ENCODE data around the gene TENM3. TPM values are rescaled to one million over a fixed set of nuclear protein-coding genes. Genes with fewer than 3 reads are reported as not detected.

The TENM3 gene
- total RNA-seq, 1 experiment from 2014 or later: not detected

DNA sequence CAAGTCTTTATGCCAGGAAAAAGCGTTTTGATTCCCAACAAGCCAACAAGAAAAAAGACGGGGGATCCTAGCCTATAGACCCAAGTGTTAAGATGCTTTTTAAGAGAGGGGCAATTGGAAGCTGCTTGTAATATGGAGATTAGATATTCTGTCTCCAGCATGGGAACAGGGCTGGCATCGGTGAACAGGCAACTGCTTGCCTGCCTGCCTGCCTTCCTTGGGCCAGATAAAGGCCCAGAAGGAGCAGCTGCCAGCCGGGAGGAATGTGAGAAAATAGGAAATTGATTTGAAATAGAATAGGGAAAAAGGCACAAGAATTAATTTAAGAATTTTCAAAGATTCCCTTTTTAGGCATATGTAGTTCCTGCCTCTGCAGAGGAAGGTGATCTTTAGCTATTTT lies 192.2 kb downstream of the TENM3 start:
- H3K4me3 ChIP-seq: no peak overlapping the region
- no peaks in the 10 kb centered on the region for H3K36me3 ChIP-seq (ENCODE audit: low read depth)
- no peak overlapping the region for H3K4me2 ChIP-seq
- 0 out of 2 replicates have a peak, but pooled peaks cover 1% of the 10 kb centered on the region for H3K27me3 ChIP-seq (ENCODE audit: insufficient read depth, low read depth)
- H3K79me2 ChIP-seq (ENCODE audit: low read depth): no peaks in the 10 kb centered on the region
- no peaks in the 10 kb centered on the region for H3K4me1 ChIP-seq (replicated peaks; ENCODE audit: insufficient read depth)
- H3K9me2 ChIP-seq (ENCODE audit: insufficient read depth): no peaks in the 10 kb centered on the region
- POLR2A ChIA-PET (ENCODE audit: unreplicated experiment): no interaction called here
- intact Hi-C loops (cut with micrococcal nuclease; ENCODE audit: unreplicated experiment): no loop called here
- no peak overlapping the region for H3K27ac ChIP-seq
- H3F3A ChIP-seq (ENCODE audit: insufficient read depth, low read depth): no peaks in the 10 kb centered on the region
- no peak for DNase-seq
- H2AFZ ChIP-seq: no peak overlapping the region
- no TSS peak for BruUV-seq (replicated peaks)
- H4K20me1 ChIP-seq (ENCODE audit: insufficient read depth): no peaks in the 10 kb centered on the region
- no peaks in the 10 kb centered on the region for H3K9me3 ChIP-seq (ENCODE audit: insufficient read depth, low read depth)
- CTCF ChIA-PET: no interaction called here
- TF ChIP-seq, protein P1, sequence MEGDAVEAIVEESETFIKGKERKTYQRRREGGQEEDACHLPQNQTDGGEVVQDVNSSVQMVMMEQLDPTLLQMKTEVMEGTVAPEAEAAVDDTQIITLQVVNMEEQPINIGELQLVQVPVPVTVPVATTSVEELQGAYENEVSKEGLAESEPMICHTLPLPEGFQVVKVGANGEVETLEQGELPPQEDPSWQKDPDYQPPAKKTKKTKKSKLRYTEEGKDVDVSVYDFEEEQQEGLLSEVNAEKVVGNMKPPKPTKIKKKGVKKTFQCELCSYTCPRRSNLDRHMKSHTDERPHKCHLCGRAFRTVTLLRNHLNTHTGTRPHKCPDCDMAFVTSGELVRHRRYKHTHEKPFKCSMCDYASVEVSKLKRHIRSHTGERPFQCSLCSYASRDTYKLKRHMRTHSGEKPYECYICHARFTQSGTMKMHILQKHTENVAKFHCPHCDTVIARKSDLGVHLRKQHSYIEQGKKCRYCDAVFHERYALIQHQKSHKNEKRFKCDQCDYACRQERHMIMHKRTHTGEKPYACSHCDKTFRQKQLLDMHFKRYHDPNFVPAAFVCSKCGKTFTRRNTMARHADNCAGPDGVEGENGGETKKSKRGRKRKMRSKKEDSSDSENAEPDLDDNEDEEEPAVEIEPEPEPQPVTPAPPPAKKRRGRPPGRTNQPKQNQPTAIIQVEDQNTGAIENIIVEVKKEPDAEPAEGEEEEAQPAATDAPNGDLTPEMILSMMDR (conservative IDR thresholded peaks at IDR 0.05): no peak
- no peak for TF ChIP-seq EZH2 (IDR thresholded peaks at IDR 0.05; ENCODE audit: low read depth)

DNA sequence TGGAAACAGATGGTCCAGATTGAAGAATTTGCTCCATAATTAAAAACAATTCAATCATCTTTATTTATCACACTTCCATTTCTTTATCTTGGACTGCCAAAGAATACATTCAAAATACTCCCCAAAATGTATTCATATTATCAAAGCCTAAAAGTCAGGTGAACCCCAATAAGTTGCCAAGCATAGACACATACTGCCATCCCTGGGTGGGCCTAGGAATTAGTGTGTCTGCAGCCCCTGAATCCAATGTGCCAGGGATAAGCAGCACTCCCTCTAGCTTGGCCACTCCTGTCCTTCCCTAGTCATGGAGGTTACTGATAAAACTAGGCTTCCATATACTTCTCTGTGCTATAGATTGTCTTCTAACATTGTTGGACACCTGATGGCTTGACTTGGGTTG lies 199.9 kb downstream of the TENM3 start:
- POLR2A ChIA-PET (ENCODE audit: unreplicated experiment): no interaction called here
- intact Hi-C loops (cut with micrococcal nuclease; ENCODE audit: unreplicated experiment): no loop called here
- no peak for TF ChIP-seq EZH2 (IDR thresholded peaks at IDR 0.05; ENCODE audit: low read depth)
- TF ChIP-seq, protein P1 (conservative IDR thresholded peaks at IDR 0.05): no peak

DNA sequence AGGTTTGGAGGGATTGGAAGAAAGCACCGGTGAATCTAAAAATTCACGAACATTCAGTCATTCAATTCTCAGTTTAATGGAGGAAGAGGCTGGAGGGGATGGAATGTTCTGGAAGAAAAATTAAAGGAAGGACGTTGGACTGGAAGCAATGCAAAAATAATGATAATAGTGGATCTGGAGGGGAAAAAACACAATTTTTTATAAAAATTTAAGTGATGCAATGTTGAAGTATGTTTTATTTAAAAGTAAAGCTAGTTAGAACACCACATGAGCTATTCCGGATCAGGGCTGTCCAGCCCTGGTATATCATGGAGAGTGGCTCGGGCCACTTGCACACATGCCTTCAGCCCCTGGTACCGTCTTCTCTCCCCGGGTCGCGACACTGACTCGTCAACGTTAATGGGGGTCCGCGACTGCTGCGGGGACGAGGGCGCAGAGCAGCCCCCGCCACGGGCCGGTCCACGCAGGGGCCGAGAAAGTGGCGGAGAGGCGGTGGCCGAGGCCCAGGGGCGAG lies 204.6 kb downstream of the TENM3 start:
- Histone ChIP-seq H4K20me1 (ENCODE audit: insufficient read depth) (no peaks in the 10 kb centered on the region), H3K27ac (no peak overlapping the region), H3F3A (ENCODE audit: insufficient read depth, low read depth) (no peaks in the 10 kb centered on the region), H3K4me1 (replicated peaks; ENCODE audit: insufficient read depth) (no peaks in the 10 kb centered on the region), H2AFZ (no peak overlapping the region), H3K4me3 (no peak overlapping the region), H3K27me3 (ENCODE audit: insufficient read depth, low read depth) (no peaks in the 10 kb centered on the region), H3K79me2 (ENCODE audit: low read depth) (no peaks in the 10 kb centered on the region), H3K9me2 (ENCODE audit: insufficient read depth) (no peaks in the 10 kb centered on the region), H3K4me2 (no peak overlapping the region), H3K36me3 (ENCODE audit: low read depth) (no peaks in the 10 kb centered on the region), H3K9me3 (ENCODE audit: insufficient read depth, low read depth) (no peaks in the 10 kb centered on the region)
- ChIA-PET CTCF (no interaction called here), POLR2A (ENCODE audit: unreplicated experiment) (no interaction called here)
- no peak for DNase-seq
- intact Hi-C loops (cut with micrococcal nuclease; ENCODE audit: unreplicated experiment): no loop called here
- BruUV-seq (replicated peaks): no TSS peak
- TF ChIP-seq, protein P1 (conservative IDR thresholded peaks at IDR 0.05): no peak
- no peak for TF ChIP-seq EZH2 (IDR thresholded peaks at IDR 0.05; ENCODE audit: low read depth)

More for the DNA sequence above, 199.9 kb downstream of the TENM3 start:
- Histone ChIP-seq H3K27ac (no peak overlapping the region), H3K4me1 (replicated peaks; ENCODE audit: insufficient read depth) (no peaks in the 10 kb centered on the region), H3K9me3 (ENCODE audit: insufficient read depth, low read depth) (no peaks in the 10 kb centered on the region), H3K36me3 (ENCODE audit: low read depth) (no peaks in the 10 kb centered on the region), H3K9me2 (ENCODE audit: insufficient read depth) (no peaks in the 10 kb centered on the region), H3K4me3 (no peak overlapping the region), H3K27me3 (ENCODE audit: insufficient read depth, low read depth) (no peaks in the 10 kb centered on the region), H3K79me2 (ENCODE audit: low read depth) (no peaks in the 10 kb centered on the region), H2AFZ (no peak overlapping the region), H3K4me2 (no peak overlapping the region), H4K20me1 (ENCODE audit: insufficient read depth) (no peaks in the 10 kb centered on the region), H3F3A (ENCODE audit: insufficient read depth, low read depth) (no peaks in the 10 kb centered on the region)
- DNase-seq: no peak
- no TSS peak for BruUV-seq (replicated peaks)
- CTCF ChIA-PET: no interaction called here
